Activated CD8-positive, alpha-beta memory T cell treated with anti-CD3 and anti-CD28 coated beads, Interleukin-2, amount 50 U/mL, for 48 hours (primary cell): Measurements from ENCODE around the gene NODAL.
A peak's percentile ranks its signal among the peaks of the same experiment; 100 is the strongest.
"Not testable (repeated sequence)": the region's sequence is repeated elsewhere in the genome, so short reads cannot be mapped to it uniquely, and the experiment has no call there.

ENCODE experiments used
- DNase-seq: peaks from one replicate; pipeline ENCODE4 v3.0.0-alpha.2; 2020

NODAL gene

DNA sequence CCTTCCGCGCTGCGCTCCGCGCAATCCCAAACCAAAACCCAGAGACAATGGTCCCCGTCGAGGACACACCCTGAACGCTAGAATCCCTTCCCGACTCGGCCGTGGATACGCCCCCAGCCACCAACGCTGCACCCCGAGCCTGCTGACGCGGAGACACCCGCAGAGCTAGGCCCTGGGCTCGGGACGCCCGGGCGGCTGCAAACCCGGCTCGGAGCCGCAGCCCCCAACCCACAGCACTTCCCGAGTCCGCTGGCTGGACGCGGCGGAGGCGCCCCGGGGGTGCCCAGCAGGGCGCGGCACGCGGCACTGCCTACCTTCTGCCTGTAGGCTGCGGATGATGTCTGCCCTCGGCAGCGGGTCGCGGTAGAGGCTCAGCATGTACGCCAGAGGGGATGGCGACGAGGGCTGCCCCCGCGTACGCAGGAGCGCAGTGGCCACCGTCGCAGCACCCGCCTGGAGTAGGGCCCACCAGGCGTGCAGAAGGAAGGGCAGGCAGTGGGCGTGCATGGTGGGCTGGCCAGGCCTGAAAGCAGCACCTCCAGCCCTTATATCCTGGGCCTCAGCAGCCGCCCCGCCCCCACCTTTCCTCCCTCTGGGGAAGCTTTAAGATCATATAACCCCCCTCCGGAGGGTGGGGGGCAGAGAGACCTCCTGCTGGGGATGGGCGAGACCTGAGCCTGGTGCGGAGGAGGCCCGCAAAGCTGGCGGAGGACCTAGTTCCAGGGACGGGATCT lies at the start of gene NODAL:
Gene NODAL (minus strand): TSS at position 521 of the 734 bp plus-strand sequence. CDS start 14 bp downstream, at position 507.
- DNase-seq: no peak

GRCh38 chr10:70490142-70490541 lies 48.7 kb upstream of the NODAL start:
- DNase-seq: no peak

DNA sequence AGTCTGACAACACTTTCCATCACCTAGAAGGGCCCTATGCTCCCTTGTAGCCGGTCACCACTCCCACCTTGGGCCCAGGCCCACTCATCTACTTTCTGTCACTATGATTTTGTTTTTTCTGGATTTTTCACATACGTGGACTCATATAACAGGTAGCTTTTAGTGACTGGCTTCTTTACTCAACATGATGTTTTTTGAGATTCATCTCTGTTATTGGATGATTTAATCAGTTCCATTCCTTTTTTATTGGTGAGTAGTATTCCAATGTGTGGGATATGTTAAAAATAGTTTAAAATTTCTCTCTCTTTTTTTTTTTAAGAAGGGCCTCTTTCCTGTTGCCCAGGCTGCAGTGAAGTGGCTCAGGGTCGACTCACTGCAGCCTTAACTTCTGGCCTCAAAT lies 46.3 kb upstream of the NODAL start:
- no peak for DNase-seq

DNA sequence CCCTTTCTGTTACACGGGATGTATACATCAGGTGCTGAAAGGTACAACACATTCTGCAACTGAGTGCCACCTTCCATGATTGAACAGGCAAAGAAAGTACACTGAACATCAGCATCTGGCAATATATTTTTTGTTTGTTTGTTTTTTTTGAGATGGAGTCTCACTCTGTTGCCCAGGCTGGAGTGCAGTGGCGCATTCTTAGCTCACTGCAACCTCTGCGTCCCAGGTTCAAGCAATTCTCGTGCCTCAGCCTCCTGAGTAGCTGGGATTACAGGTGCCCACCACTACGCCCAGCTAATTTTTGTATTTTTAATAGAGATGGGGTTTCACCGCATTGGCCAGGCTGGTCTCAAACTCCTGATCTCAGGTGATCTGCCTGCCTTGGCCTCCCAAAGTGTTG lies 42.4 kb upstream of the NODAL start:
- not testable (repeated sequence) for DNase-seq

DNA sequence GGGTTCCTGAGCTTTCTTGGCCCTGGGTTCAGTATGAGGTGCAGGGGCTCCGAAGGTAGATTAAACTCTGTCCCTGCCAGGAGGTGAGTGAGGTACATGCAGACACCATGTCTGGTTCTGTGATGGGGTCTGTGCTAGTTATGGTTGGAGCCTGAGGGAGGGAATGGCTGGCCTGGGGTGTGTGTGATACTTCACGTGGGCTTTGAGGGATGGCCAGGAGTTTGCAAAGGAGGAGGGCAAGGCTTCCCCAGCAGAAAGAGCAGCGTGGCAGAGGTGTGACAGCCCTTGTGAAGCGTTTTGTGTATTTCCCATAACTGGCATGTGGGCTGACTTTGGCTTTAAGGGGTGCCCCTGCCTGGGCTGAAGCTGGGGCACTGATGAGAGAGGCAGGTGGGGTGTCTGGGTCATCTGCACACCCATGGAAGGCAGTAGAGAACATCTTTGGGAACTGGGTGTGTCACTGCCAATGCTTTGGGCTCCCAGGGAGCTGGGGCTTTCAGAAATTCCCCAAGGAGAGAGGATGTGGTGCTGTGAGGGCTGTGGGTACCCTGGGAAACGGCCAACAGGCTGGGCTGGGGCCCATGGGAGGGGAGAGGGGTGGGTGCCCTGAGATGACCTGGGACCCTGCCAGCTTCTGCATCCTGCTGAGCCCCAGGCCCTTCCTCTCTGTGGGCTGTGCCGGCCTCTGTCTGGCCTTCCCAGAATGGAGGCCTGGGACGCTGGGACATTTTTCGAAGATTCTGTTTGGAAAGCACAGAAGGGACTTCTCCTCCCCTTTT lies 41.7 kb upstream of the NODAL start:
- DNase-seq: no peak

DNA sequence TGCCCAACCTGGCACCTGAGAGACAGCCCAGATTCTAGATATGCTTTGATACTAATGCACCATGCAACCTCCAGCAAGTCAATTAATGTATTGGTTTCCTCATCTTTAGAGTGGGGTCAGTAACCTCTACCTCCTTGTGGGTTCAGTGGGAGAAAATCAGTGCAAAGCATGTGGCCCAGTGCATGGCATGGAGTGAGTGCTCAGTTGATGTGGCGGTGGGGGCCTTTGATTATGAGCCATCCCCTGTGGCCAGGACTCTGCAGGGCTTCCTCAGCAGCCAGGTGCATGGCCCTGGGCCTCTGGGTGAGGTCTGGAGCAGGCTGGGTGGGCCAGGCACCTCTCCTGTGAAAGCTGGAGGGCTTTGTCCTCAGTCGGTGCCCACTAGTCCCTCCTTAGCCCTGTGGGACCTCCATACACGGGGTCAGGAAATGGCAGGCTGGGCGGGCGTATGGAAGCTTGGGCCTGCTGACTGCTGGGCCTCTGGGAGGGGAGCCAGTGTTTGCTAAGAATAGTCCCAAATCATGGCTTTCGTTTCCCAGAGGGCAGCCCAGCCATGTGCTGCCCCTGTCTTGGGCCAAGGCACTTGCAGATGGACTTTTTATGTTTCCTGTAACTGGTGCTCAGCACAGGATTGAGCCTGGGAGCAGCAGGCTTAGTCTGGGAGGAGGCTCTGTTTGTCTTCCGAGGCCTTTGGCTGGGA lies 40.5 kb upstream of the NODAL start:
- no peak for DNase-seq

DNA sequence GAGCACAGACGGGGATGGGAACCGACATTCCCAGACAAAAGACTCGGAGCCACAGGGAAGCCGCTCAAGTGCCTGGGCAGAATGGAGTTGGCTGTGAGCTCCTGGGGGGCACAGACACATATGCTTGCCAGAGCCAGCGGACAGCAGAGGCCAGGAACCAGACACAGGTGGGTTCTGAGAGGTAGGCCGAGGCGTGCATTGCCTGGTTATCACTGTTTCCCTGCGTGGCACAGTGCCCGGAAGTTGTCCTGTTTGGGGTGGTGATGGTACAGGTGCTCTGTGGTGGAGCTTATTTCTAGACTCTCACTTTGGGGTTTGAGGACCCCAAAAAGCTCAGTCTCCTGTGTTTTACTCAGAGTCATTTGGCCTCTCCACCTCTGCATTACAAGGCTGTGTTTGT lies 39.6 kb upstream of the NODAL start:
- DNase-seq: no peak

DNA sequence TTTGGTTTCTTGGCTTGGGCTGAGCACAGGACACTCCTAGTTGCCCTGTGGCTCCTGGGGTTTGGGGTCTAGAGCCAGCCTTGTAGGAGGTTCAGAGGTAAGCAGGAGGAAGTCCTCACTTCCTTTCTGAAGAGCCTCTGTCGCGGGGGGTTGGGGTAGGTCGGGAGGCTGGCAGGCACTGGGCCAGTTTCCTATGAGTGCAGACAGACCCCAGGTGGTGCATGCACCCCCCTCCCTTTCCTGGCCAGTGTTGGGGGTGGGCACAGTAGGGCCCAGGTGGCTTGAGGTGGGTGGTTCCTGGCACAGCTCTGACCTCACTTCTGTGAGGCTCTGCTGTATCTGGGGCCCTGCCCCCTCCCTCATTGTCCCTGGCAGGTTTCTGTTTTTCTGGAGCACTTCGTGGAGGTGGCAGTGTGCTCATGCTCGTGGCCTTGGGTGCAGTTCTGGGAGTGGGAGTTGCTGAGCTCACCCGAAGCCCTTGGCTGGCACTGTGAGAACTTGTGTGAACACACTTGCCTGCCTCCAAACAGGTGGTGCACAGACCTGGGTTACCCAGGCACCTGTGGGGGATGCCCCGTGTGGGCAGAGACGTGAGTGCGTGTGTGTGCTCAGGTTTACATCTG lies 38.9 kb upstream of the NODAL start:
- DNase-seq: no peak

- no peak for DNase-seq
Observed at GRCh38 chr10:70479626-70480238, 38.3 kb upstream of the NODAL start.

DNA sequence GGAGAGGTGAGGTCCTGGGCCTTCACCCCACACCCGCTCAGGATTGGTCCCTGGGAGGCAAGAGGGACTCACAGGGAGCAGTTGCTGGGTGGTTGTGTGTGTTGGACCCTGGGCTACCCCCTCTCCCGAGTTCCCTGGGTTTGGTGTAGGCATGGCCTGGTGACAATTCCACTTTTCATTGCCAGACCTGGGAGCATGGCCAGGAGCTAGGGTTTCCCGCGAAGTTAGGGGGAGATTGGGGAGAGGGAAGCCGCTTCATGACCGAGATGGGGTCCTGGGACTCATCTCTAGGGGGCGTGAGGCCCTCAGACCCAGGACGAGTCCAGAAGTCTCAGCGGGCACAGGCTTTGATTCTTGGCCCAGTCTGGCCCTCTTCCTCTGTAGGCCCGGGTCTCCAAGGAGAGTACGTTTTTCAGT lies 37.7 kb upstream of the NODAL start:
- DNase-seq: no peak

- DNase-seq: peak; percentile 79
Observed at GRCh38 chr10:70478191-70479164, 37.0 kb upstream of the NODAL start, which contains the start of gene PALD1. TSS of gene PALD1 (plus strand) at chr10:70478767. CDS start at chr10:70525952, 47,185 bp downstream.

DNA sequence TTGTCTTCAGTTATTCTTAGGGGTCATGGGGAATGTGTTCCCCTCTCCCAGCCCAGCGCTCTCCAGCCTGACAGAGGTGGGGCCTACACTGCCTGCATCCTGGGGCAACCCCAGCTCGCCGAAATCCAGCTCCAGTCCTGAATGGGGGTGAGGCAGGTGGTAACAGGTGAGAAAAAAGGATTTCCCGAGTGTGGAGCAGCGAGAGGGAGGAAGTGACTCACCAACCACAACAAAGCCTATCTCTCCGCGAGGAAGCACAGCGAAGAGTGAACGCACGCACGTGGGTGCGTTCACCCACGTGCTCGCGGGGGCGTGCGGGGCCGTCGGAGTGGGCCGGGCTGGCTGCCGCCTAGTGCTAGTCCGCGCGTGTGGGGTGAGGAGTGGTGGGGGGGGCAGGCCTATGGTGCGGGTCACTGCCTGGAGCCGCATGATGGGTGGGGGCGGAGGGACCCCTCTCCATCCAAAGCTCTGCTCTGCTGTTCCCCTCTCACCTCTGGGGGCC lies 36.2 kb upstream of the NODAL start:
- no peak for DNase-seq

GRCh38 chr10:70476249-70477035 lies 35.0 kb upstream of the NODAL start:
- DNase-seq: no peak

- no peak for DNase-seq
Observed at GRCh38 chr10:70475661-70476060, 34.2 kb upstream of the NODAL start.

DNA sequence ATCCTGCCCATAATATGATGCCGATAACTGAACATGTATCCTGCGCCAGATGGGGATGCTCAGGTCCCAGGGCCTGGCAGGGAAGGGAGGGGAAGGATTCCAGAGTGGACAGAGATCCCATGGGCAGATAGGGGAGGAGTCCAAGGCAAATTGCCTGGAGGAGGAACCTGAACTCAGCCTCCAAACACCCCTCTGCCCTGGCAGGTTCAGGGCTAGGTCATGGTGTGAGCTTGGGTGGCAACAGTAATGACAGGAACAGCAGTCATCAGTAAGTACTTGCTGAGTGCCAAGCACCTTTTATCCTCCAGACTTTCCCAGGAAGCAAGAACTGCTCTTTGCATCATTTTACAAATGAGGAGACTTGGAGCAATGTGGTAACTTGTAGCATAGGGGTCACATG lies 33.3 kb upstream of the NODAL start:
- no peak for DNase-seq

GRCh38 chr10:70472799-70473454 lies 31.4 kb upstream of the NODAL start:
- no peak for DNase-seq

DNA sequence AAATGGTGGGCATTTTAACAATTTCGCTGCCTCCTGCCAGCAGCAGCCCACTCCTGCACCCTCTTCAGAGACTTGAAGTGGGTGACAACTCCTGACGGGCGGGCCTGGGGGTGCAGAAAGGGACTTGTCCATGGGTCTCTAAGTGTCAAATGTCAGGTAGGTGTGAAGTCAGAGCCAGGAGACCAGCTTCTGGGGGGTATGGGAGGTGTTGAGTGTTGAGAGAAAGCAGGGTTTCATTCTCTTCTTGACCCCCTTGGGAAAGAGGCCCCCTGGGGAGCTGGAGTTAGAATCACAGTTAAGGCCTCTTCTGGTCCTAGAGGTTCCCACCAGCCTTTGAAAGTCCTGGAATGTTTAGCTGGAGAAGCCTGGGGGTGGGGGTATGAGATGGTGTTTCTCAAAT lies 25.5 kb upstream of the NODAL start:
- DNase-seq: no peak

- DNase-seq: no peak
Observed at GRCh38 chr10:70465832-70466231, 24.4 kb upstream of the NODAL start.

DNA sequence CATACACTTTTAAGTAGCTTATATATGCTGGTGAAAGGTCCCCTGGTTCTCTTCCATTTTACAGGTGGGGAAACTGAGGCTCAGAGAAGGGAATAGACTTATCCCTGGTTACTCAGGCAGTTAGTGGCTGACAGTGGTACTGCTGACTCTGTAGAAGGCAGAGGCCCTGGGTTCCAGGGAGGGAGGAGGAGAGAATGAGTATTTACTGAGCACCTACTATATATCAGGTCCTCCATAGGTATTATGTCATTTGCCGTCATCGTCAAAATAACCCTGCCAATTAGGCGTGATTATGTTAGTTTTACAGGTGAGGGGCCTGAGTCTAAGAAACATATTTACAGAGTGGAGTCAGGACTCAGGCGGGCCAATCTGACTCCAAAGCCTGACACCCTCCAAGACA lies 23.8 kb upstream of the NODAL start:
- DNase-seq: no peak
